OCI-LY3 (cell line): ENCODE measurements around the gene DSG1.

ENCODE experiments used
- H2AFZ ChIP-seq: fragments of 200-600, 300-600 bp; shearing (Covaris generic); 2 replicates; pipeline ENCODE4 v1.6.0; 2014; ENCODE audit warnings: antibody characterized with exemption, low read depth, low read length
- H3K27ac ChIP-seq: fragments of 200-600, 300-600 bp; sonication (generic); 2 replicates; pipeline ENCODE4 v1.5.1; 2014; ENCODE audit warnings: mild to moderate bottlenecking, low read length, moderate library complexity, mixed read lengths
- H3K27me3 ChIP-seq: fragments of 200-600, 300-600 bp; sonication (generic); 2 replicates; pipeline ENCODE4 v1.6.1; 2014; ENCODE audit warnings: low read depth, low read length, mixed read lengths
- H3K36me3 ChIP-seq: fragments of 200-600, 300-600 bp; sonication (generic); replicated peaks from 2 replicates; pipeline ENCODE3; 2014; ENCODE audit warnings: low read depth, low read length, mixed read lengths
- H3K4me1 ChIP-seq: fragments of 300-600, 200-600 bp; sonication (generic); 2 replicates; pipeline ENCODE4 v1.6.1; 2014; ENCODE audit warnings: low read length, mixed read lengths
- H3K4me2 ChIP-seq: fragments of 200-600, 300-600 bp; sonication (generic); 2 replicates; pipeline ENCODE4 v1.6.1; 2014; ENCODE audit warnings: low read length, mixed read lengths
- H3K4me3 ChIP-seq: fragments of 300-600, 200-600 bp; sonication (generic); 2 replicates; pipeline ENCODE4 v1.5.1; 2014; ENCODE audit warnings: antibody characterized with exemption, mild to moderate bottlenecking, low read length, moderate library complexity
- H3K79me2 ChIP-seq: fragments of 300-600, 200-600 bp; shearing (Covaris generic); 2 replicates; pipeline ENCODE4 v1.6.1; 2014; ENCODE audit warnings: mild to moderate bottlenecking, low read length, mixed read lengths
- H3K9ac ChIP-seq: fragments of 300-600, 200-600 bp; shearing (Covaris generic); 2 replicates; pipeline ENCODE4 v1.6.0; 2014; ENCODE audit warnings: mild to moderate bottlenecking, low read length, moderate library complexity
- H3K9me3 ChIP-seq: fragments of 200-600, 300-600 bp; shearing (Covaris generic); 2 replicates; pipeline ENCODE4 v1.6.1; 2014; ENCODE audit warnings: low read length, mixed read lengths; ENCODE audit not compliant: insufficient read depth
- H4K20me1 ChIP-seq: fragments of 200-600, 300-600 bp; sonication (generic); 2 replicates; pipeline ENCODE4 v1.6.1; 2016; ENCODE audit warnings: low read length, mixed read lengths; ENCODE audit not compliant: insufficient read depth
- EZH2phosphoT487 ChIP-seq: fragments of 200-600 bp; shearing (Covaris generic); IDR thresholded peaks from 2 replicates; pipeline ENCODE4 v1.6.1; 2018; ENCODE audit warnings: antibody characterized with exemption, mixed run types, low read depth
- TF ChIP-seq, protein P1 (sequence below): fragments of 200-600, 300-600 bp; sonication (generic); IDR thresholded peaks from 2 replicates; pipeline ENCODE4 v1.5.1; 2014; ENCODE audit warnings: antibody characterized with exemption, low read length, low read depth

The DSG1 gene

DNA sequence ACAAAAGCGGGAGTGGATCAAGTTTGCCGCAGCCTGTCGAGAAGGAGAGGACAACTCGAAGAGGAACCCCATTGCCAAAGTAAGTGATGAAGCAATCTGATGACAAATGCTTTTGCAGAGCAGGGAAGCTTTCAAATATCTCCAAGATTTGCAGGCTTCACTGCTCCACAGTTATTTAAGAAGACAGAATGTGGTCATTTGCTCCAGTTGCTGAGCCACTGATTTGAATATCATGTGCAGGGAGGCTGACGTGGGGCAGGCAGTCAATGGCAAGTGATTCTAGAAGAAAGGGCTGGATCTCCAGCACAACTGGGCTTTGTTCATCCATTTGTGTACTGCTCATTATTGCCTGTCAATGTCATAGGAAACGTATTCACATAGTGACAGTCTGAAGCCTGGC lies 68.8 kb downstream of the DSG1 start:
- Histone ChIP-seq H3K36me3 (no peaks in the 10 kb centered on the region), H3K4me3 (no peak overlapping the region), H3K27ac (no peak overlapping the region), H4K20me1 (no peaks in the 10 kb centered on the region), H3K4me1 (no peaks in the 10 kb centered on the region), H3K79me2 (no peaks in the 10 kb centered on the region), H2AFZ (no peak overlapping the region), H3K4me2 (no peak overlapping the region), H3K9me3 (no peaks in the 10 kb centered on the region), H3K27me3 (no peaks in the 10 kb centered on the region), H3K9ac (no peak overlapping the region)
- TF ChIP-seq, protein P1, sequence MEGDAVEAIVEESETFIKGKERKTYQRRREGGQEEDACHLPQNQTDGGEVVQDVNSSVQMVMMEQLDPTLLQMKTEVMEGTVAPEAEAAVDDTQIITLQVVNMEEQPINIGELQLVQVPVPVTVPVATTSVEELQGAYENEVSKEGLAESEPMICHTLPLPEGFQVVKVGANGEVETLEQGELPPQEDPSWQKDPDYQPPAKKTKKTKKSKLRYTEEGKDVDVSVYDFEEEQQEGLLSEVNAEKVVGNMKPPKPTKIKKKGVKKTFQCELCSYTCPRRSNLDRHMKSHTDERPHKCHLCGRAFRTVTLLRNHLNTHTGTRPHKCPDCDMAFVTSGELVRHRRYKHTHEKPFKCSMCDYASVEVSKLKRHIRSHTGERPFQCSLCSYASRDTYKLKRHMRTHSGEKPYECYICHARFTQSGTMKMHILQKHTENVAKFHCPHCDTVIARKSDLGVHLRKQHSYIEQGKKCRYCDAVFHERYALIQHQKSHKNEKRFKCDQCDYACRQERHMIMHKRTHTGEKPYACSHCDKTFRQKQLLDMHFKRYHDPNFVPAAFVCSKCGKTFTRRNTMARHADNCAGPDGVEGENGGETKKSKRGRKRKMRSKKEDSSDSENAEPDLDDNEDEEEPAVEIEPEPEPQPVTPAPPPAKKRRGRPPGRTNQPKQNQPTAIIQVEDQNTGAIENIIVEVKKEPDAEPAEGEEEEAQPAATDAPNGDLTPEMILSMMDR = no peak
- TF ChIP-seq EZH2phosphoT487 = no peak

DNA sequence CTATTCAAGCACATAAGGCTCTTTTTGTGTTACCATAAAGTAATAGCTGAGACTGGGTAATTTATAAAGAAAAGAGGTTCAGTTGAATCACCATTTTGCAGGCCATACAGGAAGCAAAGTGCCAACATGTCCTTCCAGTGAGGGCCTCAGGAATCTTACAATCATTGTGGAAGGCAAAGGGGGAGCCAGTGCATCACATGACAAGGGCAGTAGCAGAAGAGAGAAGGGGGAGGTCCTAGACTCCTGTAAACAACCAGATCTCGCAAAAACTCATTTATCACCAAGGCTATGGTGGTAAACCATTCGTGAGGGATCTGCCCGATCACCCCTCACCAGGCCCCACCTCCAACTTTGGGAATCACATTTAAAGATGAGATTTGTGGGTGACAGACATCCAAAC lies 75.3 kb downstream of the DSG1 start:
- H3K9me3 ChIP-seq = no peaks in the 10 kb centered on the region
- no peaks in the 10 kb centered on the region for H3K4me1 ChIP-seq
- H3K4me3 ChIP-seq = no peak overlapping the region
- no peaks in the 10 kb centered on the region for H3K36me3 ChIP-seq
- no peaks in the 10 kb centered on the region for H3K27me3 ChIP-seq
- H3K79me2 ChIP-seq = no peaks in the 10 kb centered on the region
- TF ChIP-seq, protein P1 = no peak
- no peak for TF ChIP-seq EZH2phosphoT487
- no peaks in the 10 kb centered on the region for H4K20me1 ChIP-seq
- H3K9ac ChIP-seq = no peak overlapping the region
- H2AFZ ChIP-seq = no peak overlapping the region
- H3K27ac ChIP-seq = no peak overlapping the region
- H3K4me2 ChIP-seq = no peak overlapping the region

DNA sequence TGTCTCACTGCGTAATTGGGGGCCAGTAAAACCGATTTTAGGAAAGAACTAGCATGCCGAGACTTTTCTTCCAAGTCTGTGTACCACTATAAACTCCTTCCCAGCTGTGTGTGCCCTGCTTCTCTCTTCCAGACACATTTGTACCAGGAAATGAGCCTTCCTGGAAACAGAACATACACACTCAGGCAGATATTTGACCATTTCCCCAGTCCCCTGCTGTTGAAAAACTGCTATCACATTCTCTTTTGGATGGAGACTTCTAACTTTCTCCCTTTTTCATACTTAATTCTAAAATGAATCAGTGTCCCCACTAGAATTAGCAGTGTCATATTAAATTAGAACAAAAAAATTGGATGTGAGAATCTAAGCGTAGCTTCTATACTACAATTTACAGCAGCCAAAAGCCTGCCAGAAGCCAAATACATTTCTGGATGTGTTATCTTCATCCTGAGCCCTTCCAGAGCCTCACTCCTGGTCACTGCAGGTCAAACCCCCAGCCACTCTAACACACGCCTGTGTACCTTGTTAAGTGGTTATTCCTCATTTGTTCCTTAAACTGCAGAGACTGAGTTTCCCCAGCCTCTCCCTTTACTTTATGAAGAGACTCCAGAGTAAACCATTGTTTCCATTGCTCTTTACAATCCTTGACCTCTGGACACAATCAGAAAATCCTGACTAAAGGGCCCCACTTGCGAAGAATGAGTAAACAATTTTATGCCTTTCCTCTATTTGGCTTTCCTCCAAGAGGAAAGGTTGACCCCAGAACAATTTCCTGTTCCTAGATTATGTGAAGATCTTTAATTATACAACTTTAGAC lies 79.0 kb downstream of the DSG1 start:
- H3K79me2 ChIP-seq = no peaks in the 10 kb centered on the region
- H3K9me3 ChIP-seq = no peaks in the 10 kb centered on the region
- H2AFZ ChIP-seq = no peak overlapping the region
- H3K4me2 ChIP-seq = no peak overlapping the region
- no peak overlapping the region for H3K27ac ChIP-seq
- no peak for TF ChIP-seq EZH2phosphoT487
- TF ChIP-seq, protein P1 = no peak
- H4K20me1 ChIP-seq = no peaks in the 10 kb centered on the region
- no peak overlapping the region for H3K9ac ChIP-seq
- H3K27me3 ChIP-seq = no peaks in the 10 kb centered on the region
- H3K4me3 ChIP-seq = no peak overlapping the region
- no peaks in the 10 kb centered on the region for H3K36me3 ChIP-seq
- no peaks in the 10 kb centered on the region for H3K4me1 ChIP-seq

DNA sequence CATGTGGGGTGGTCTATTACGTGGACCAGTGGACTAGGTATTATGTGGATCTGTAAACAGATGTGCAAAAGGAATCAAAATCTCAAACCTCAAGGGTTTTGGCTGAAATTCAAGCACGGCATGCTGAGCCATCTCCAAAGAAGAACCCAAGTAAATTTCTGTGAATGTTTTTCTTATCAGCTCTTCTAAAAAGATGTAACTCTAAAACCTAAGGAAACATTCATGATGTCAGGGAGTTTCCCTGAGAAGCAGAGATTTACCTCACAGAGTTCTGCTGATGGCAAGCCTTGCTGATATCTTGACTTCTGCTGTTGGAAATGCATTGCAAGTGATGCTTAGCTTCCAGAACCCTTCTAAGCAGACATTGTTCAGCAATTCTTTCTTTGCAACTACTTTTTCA lies 80.2 kb downstream of the DSG1 start:
- H4K20me1 ChIP-seq = no peaks in the 10 kb centered on the region
- H3K79me2 ChIP-seq = no peaks in the 10 kb centered on the region
- no peak overlapping the region for H3K4me3 ChIP-seq
- H2AFZ ChIP-seq = no peak overlapping the region
- no peaks in the 10 kb centered on the region for H3K27me3 ChIP-seq
- TF ChIP-seq, protein P1 = no peak
- no peak for TF ChIP-seq EZH2phosphoT487
- H3K9me3 ChIP-seq = no peaks in the 10 kb centered on the region
- H3K4me1 ChIP-seq = no peaks in the 10 kb centered on the region
- H3K9ac ChIP-seq = no peak overlapping the region
- no peak overlapping the region for H3K4me2 ChIP-seq
- no peak overlapping the region for H3K27ac ChIP-seq
- no peaks in the 10 kb centered on the region for H3K36me3 ChIP-seq
